D721Med (cell line): ENCODE results near the gene RTTN.

Experiments used
- DNase-seq: peaks from one replicate; pipeline ENCODE4 v3.0.0; 2011; ENCODE audit warnings: low spot score; ENCODE audit not compliant: insufficient read length
- FAIRE-seq: peaks from 2 replicates; lab custom pipeline; 2011; peaks lifted over from hg19 to GRCh38; lab: Jason Lieb, UNC
- CTCF ChIP-seq: IDR thresholded peaks from 2 replicates; pipeline ENCODE4 v1.5.1; 2012; ENCODE audit warnings: mild to moderate bottlenecking, control low read depth; ENCODE audit not compliant: insufficient read depth; ENCODE audit errors: missing control alignments

RTTN gene

GRCh38 chr18:69958422-69958821, 247.1 kb downstream of the RTTN start:
- TF ChIP-seq CTCF: no peak
- FAIRE-seq (no peak), DNase-seq (no peak)

- FAIRE-seq: no peak
- TF ChIP-seq CTCF: no peak
- no peak for DNase-seq
Observed at GRCh38 chr18:69957747-69958146, 247.7 kb downstream of the RTTN start.

- FAIRE-seq (no peak), DNase-seq (no peak)
Observed at GRCh38 chr18:69956665-69957620, 248.5 kb downstream of the RTTN start.

DNA sequence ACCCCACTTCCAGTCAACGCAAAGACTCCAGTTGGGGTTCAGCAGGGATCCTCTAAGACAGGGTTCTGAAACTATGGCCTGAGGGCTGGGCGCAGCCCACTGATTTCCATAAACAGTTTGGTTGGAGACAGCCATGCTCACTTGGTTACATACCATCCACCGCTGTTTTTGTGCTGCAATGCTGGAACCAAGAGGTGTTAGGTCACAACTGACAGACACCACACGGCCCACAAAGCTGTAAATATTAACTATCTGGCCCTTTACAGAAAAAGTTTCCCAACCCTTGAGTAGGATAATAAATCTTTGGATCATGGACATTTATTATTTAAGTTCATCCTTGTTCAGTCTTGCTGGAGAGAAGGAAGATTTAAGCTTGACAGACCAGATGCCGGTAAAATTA, 249.4 kb downstream of the RTTN start:
- FAIRE-seq (peak; percentile 58), DNase-seq (no peak)
- no peak for TF ChIP-seq CTCF

More at GRCh38 chr18:69956665-69957620, 248.5 kb downstream of the RTTN start:
- TF ChIP-seq CTCF: no peak

GRCh38 chr18:69954719-69955480, 250.6 kb downstream of the RTTN start:
- FAIRE-seq (peak; percentile 96), DNase-seq (no peak)
- TF ChIP-seq CTCF: no peak

DNA sequence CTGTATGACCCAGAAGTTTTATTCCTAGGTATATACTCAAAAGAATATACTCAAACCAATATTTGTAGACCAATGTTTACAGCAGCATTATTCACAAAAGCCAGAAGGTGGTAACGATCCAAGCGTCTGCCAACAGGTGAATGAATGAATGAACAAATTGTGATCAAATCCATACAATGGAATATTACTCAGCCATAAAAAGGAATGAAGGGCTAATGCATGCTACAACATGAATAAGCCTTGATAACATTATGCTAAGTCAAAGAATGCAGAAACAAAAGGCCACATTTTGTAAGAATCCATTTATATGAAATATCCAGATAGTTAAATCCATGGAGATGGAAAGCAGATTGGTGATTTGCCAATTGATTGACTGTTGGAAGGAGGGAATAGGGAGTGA, 252.3 kb downstream of the RTTN start:
- TF ChIP-seq CTCF: no peak
- DNase-seq (no peak), FAIRE-seq (no peak)
